ENCODE measurements around the gene TEX2.

GRCh38 chr17:64223283-64223682, 39.8 kb downstream of the TEX2 start:
- TF ChIP-seq POLR2A (IDR thresholded peaks at IDR 0.05) (no peak), CTCF (IDR thresholded peaks at IDR 0.05) (no peak)
